Liver (tissue), 9 donors: ENCODE measurements around the gene PEAK1. TPM values are rescaled to one million over a fixed set of nuclear protein-coding genes. Genes with fewer than 3 reads are reported as not detected.

ENCODE experiments used
- DNase-seq: peaks from one replicate; pipeline ENCODE4 v3.0.0-alpha.2; 2017; ENCODE audit warnings: low spot score
- H3K27ac ChIP-seq, 2 donors: one replicate each; pipeline ENCODE4 v1.7.0; 2013; ENCODE audit warnings: inconsistent platforms in 2 of 2, low read length in 2 of 2, control low read depth in 1 of 2, low read depth in 1 of 2, mild to moderate bottlenecking in 1 of 2
- H3K27me3 ChIP-seq, 4 donors: one replicate each; pipeline versions ENCODE4 v1.6.1 to v1.7.0; 2013; ENCODE audit warnings: low read length in 3 of 4, inconsistent platforms in 1 of 4, mild to moderate bottlenecking in 1 of 4, moderate library complexity in 1 of 4; ENCODE audit not compliant: control insufficient read depth in 4 of 4, insufficient read depth in 4 of 4
- H3K36me3 ChIP-seq, 4 donors: one replicate each; pipeline versions ENCODE4 v1.6.1 to v1.7.0; 2013; ENCODE audit warnings: low read length in 3 of 4, mild to moderate bottlenecking in 3 of 4, low read depth in 1 of 4, moderate library complexity in 1 of 4; ENCODE audit not compliant: control insufficient read depth in 4 of 4, insufficient read depth in 3 of 4
- H3K4me1 ChIP-seq, 4 donors: one replicate each; pipeline versions ENCODE4 v1.6.1 to v1.7.0; 2013; ENCODE audit warnings: low read length in 3 of 4, mild to moderate bottlenecking in 3 of 4, moderate library complexity in 1 of 4; ENCODE audit not compliant: control insufficient read depth in 4 of 4, insufficient read depth in 4 of 4
- H3K4me3 ChIP-seq, 3 donors: one replicate each; pipeline versions ENCODE4 v1.6.1 to v1.7.0; 2013; ENCODE audit warnings: low read length in 3 of 3, control low read depth in 1 of 3, low read depth in 1 of 3, mild to moderate bottlenecking in 1 of 3
- H3K9ac ChIP-seq, 2 donors: one replicate each; pipeline ENCODE4 v1.7.0; 2013; ENCODE audit warnings: low read length in 2 of 2, mild to moderate bottlenecking in 2 of 2, moderate library complexity in 2 of 2, control low read depth in 1 of 2, low read depth in 1 of 2
- H3K9me3 ChIP-seq, 4 donors: one replicate each; pipeline versions ENCODE4 v1.6.1 to v1.7.0; 2013; ENCODE audit warnings: low read length in 3 of 4; ENCODE audit not compliant: control insufficient read depth in 4 of 4
- ATF3 ChIP-seq: IDR thresholded peaks from 2 replicates; pipeline ENCODE4 v1.6.1; 2016; ENCODE audit warnings: antibody characterized with exemption
- CTCF ChIP-seq: fragments of 150-350 bp; IDR thresholded peaks from 2 replicates; pipeline ENCODE4 v1.5.1; 2017; ENCODE audit warnings: improper control_type of control experiment, low read depth, low read length; ENCODE audit not compliant: missing input control
- FOXA1 ChIP-seq: IDR thresholded peaks from 2 replicates; pipeline ENCODE4 v1.6.1; 2016; ENCODE audit warnings: antibody characterized with exemption
- FOXA2 ChIP-seq: IDR thresholded peaks from 2 replicates; pipeline ENCODE4 v1.6.1; 2016; ENCODE audit warnings: antibody characterized with exemption
- GABPA ChIP-seq, 2 donors: IDR thresholded peaks in 1 of 2; conservative IDR thresholded peaks in 1 of 2; 2 replicates each; pipeline ENCODE4 v1.6.1; 2016; ENCODE audit warnings: antibody characterized with exemption in 2 of 2, mild to moderate bottlenecking in 1 of 2, moderate library complexity in 1 of 2
- HNF4A ChIP-seq, 2 donors: conservative IDR thresholded peaks; 2 replicates each; pipeline ENCODE4 v1.6.1; 2016; ENCODE audit warnings: antibody characterized with exemption in 2 of 2, mild to moderate bottlenecking in 2 of 2
- HNF4G ChIP-seq: IDR thresholded peaks from 2 replicates; pipeline ENCODE4 v1.6.1; 2016; ENCODE audit warnings: antibody characterized with exemption
- NR2F2 ChIP-seq: IDR thresholded peaks from 2 replicates; pipeline ENCODE4 v1.6.1; 2016; ENCODE audit warnings: antibody characterized with exemption
- RAD21 ChIP-seq, 2 donors: IDR thresholded peaks; 2 replicates each; pipeline ENCODE4 v1.6.1; 2016; ENCODE audit warnings: antibody characterized with exemption in 2 of 2, mild to moderate bottlenecking in 2 of 2
- REST ChIP-seq: IDR thresholded peaks from 2 replicates; pipeline ENCODE4 v1.6.1; 2016; ENCODE audit warnings: antibody characterized with exemption, mild to moderate bottlenecking
- RXRA ChIP-seq, 2 donors: IDR thresholded peaks; 2 replicates each; pipeline ENCODE4 v1.6.1; 2017 to 2018; ENCODE audit warnings: antibody characterized with exemption in 2 of 2, mild to moderate bottlenecking in 1 of 2
- YY1 ChIP-seq: IDR thresholded peaks from 2 replicates; pipeline ENCODE4 v1.6.1; 2016; ENCODE audit warnings: antibody characterized with exemption, mild to moderate bottlenecking
- WGBS: extraction: QIAGEN DNeasy Blood & Tissue Kit; methylation state at CpG from one replicate; pipeline ENCODE4 v1.1.7; 2013; 5-methylcytosine and 5-hydroxymethylcytosine counted together
- polyA plus RNA-seq, 2 donors: library from polyadenylated mRNA; stranded (reverse) in 1 of 2; unstranded in 1 of 2; fragments of 200-250 nt in 1 of 2; fragments of >200 nt in 1 of 2; fragmentation: Nextera tagmentation in 1 of 2; extraction: Ambion mirVana in 1 of 2; gene quantifications; one replicate each; pipeline versions ENCODE4 v1.2.1 to v1.2.3, GENCODE V29; 2013 to 2015
- total RNA-seq, 2 donors: library from RNA; depleted of rRNA; stranded (reverse); fragments of >200 nt; gene quantifications; one replicate each; pipeline ENCODE4 v1.2.3, GENCODE V29; 2014
- donor health status: healthy.
- donor health status: healthy.
- donor health status: healthy.
- donor health status: healthy.
- donor health status: healthy.

PEAK1 gene
- total and polyA plus RNA-seq, 4 donors: 1.8 to 14.9 (median 5.8) TPM

GRCh38 chr15:77327168-77327567, 92.7 kb downstream of the PEAK1 start:
- no peak overlapping the region for H3K9ac ChIP-seq
- no peak for DNase-seq
- 74% methylated on average over 2 of the region's 2 CpGs for WGBS
- H3K27ac ChIP-seq: no peak overlapping the region
- TF ChIP-seq CTCF: no peak
- TF ChIP-seq FOXA1: no peak
- TF ChIP-seq ATF3: no peak
- no peak for TF ChIP-seq HNF4A (conservative IDR thresholded peaks at IDR 0.05)
- no peak for TF ChIP-seq REST
- no peak for TF ChIP-seq NR2F2
- TF ChIP-seq RAD21 (IDR thresholded peaks at IDR 0.05): no peak
- TF ChIP-seq GABPA (IDR thresholded peaks at IDR 0.05 in 1 of 2, conservative IDR thresholded peaks at IDR 0.05 in 1 of 2): no peak
- no peak for TF ChIP-seq RXRA (IDR thresholded peaks at IDR 0.05)
- no peak for TF ChIP-seq YY1
- TF ChIP-seq FOXA2: no peak
- TF ChIP-seq HNF4G: no peak
- no peaks in the 10 kb centered on the region for H3K9me3 ChIP-seq
- H3K36me3 ChIP-seq: no peaks in the 10 kb centered on the region
- no peaks in the 10 kb centered on the region for H3K4me1 ChIP-seq
- no peaks in the 10 kb centered on the region for H3K27me3 ChIP-seq
- no peak overlapping the region for H3K4me3 ChIP-seq

GRCh38 chr15:77326366-77326765, 93.5 kb downstream of the PEAK1 start:
- H3K9ac ChIP-seq: no peak overlapping the region
- no peak overlapping the region for H3K27ac ChIP-seq
- no peak for TF ChIP-seq REST
- no peak for TF ChIP-seq FOXA1
- TF ChIP-seq FOXA2: no peak
- no peak for TF ChIP-seq RAD21 (IDR thresholded peaks at IDR 0.05)
- DNase-seq: no peak
- no peaks in the 10 kb centered on the region for H3K4me1 ChIP-seq
- no peaks in the 10 kb centered on the region for H3K36me3 ChIP-seq
- 97% methylated on average over 2 of the region's 2 CpGs for WGBS
- H3K9me3 ChIP-seq: no peaks in the 10 kb centered on the region
- no peaks in the 10 kb centered on the region for H3K27me3 ChIP-seq
- no peak overlapping the region for H3K4me3 ChIP-seq
